ENCODE data around the gene PRKCZ. TPM values are rescaled to one million over a fixed set of nuclear protein-coding genes. Genes with fewer than 3 reads are reported as not detected.
"Not testable (repeated sequence)": the region's sequence is repeated elsewhere in the genome, so short reads cannot be mapped to it uniquely, and the experiment has no call there.

PRKCZ gene
- total RNA-seq, 1 experiment from 2014 or later = 1.9 TPM

GRCh38 chr1:2113620-2114135, 63.5 kb downstream of the PRKCZ start:
- TF ChIP-seq EZH2 (IDR thresholded peaks at IDR 0.05; ENCODE audit: borderline replicate concordance, low read depth, low read length, poor library complexity, severe bottlenecking) = no peak
- TF ChIP-seq, protein P1, sequence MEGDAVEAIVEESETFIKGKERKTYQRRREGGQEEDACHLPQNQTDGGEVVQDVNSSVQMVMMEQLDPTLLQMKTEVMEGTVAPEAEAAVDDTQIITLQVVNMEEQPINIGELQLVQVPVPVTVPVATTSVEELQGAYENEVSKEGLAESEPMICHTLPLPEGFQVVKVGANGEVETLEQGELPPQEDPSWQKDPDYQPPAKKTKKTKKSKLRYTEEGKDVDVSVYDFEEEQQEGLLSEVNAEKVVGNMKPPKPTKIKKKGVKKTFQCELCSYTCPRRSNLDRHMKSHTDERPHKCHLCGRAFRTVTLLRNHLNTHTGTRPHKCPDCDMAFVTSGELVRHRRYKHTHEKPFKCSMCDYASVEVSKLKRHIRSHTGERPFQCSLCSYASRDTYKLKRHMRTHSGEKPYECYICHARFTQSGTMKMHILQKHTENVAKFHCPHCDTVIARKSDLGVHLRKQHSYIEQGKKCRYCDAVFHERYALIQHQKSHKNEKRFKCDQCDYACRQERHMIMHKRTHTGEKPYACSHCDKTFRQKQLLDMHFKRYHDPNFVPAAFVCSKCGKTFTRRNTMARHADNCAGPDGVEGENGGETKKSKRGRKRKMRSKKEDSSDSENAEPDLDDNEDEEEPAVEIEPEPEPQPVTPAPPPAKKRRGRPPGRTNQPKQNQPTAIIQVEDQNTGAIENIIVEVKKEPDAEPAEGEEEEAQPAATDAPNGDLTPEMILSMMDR (conservative IDR thresholded peaks at IDR 0.05; ENCODE audit: low read depth, low read length) = no peak
- intact Hi-C loops (cut with micrococcal nuclease; ENCODE audit: unreplicated experiment) = no loop called here
- no peak for DNase-seq (ENCODE audit: low spot score)
- BruUV-seq (replicated peaks) = no TSS peak
- Histone ChIP-seq H3K27me3 (replicated peaks; ENCODE audit: insufficient read depth, low read depth, low read length, poor library complexity) (peaks cover 28% of the 10 kb centered on the region), H3K4me3 (ENCODE audit: low read depth, low read length, poor library complexity, severe bottlenecking) (no peak overlapping the region), H3K4me1 (ENCODE audit: insufficient read depth, low read length, poor library complexity, severe bottlenecking) (no peaks in the 10 kb centered on the region), H3K9me3 (ENCODE audit: low read depth, low read length, poor library complexity, severe bottlenecking) (no peaks in the 10 kb centered on the region), H3K36me3 (ENCODE audit: insufficient read depth, low read length, poor library complexity, severe bottlenecking) (no peaks in the 10 kb centered on the region), H3K27ac (ENCODE audit: low read depth, low read length, poor library complexity, severe bottlenecking) (no peak overlapping the region)
- ChIA-PET CTCF (no interaction called here), POLR2A (ENCODE audit: low non-redundant PET) (no interaction called here)

DNA sequence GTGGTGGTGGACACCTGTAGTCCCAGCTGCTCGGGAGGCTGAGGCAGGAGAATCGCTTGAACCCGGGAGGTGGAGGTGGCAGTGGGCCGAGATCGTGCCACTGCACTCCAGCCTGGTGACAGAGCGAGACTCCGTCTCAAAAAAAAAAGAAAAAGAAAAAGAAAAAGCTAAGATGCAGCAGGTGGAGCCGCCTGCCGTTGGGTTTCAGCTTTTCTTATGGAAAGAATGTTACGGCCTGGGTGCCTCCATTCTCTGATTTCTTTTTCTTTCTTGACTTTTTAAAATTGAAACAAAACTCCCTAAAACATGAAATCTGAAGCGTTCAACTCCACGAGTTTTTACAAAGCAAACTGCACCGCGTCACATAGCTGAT, 64.4 kb downstream of the PRKCZ start:
- CTCF ChIA-PET; POLR2A ChIA-PET (ENCODE audit: low non-redundant PET); H3K27ac ChIP-seq (ENCODE audit: low read depth, low read length, poor library complexity, severe bottlenecking); H3K36me3 ChIP-seq (ENCODE audit: insufficient read depth, low read length, poor library complexity, severe bottlenecking); BruUV-seq (replicated peaks); H3K4me3 ChIP-seq (ENCODE audit: low read depth, low read length, poor library complexity, severe bottlenecking); DNase-seq (ENCODE audit: low spot score); intact Hi-C loops (cut with micrococcal nuclease; ENCODE audit: unreplicated experiment); H3K9me3 ChIP-seq (ENCODE audit: low read depth, low read length, poor library complexity, severe bottlenecking); H3K4me1 ChIP-seq (ENCODE audit: insufficient read depth, low read length, poor library complexity, severe bottlenecking): not testable (repeated sequence)
- peaks cover 28% of the 10 kb centered on the region for H3K27me3 ChIP-seq (replicated peaks; ENCODE audit: insufficient read depth, low read depth, low read length, poor library complexity)

DNA sequence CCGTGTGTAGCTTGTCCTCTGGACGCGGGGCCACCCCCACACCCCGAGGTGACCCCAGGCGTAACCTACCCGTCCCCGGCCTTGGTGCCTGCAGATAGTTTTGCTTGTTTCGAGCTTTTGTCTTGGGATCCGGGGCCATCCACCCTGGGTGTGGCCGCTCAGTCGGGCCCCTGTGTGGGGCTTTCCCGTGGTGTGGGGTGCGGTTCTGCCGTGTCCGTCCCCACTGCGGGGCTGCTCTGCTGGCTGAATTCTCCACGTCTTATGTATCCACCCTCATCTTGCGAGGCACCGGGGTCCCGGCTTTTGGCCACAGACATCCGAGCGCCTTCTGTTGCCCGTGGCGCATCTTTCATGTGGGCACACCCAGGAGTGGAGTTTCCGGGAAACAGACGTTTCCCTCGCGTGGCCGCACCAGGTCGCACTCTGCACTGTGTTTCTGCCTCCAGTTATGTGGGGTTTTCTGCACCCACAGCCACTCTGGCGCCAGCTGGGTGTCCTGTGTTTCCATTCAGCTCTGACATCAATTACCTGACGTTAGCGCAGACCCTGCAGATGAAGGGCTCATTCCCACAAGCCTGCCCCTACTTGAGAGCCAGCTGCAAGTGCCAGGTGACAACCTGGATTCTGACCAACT, 64.9 kb downstream of the PRKCZ start:
- H3K4me3 ChIP-seq (ENCODE audit: low read depth, low read length, poor library complexity, severe bottlenecking) = no peak overlapping the region
- no TSS peak for BruUV-seq (replicated peaks)
- peaks cover 28% of the 10 kb centered on the region for H3K27me3 ChIP-seq (replicated peaks; ENCODE audit: insufficient read depth, low read depth, low read length, poor library complexity)
- no peak for DNase-seq (ENCODE audit: low spot score)
- H3K4me1 ChIP-seq (ENCODE audit: insufficient read depth, low read length, poor library complexity, severe bottlenecking) = no peaks in the 10 kb centered on the region
- TF ChIP-seq, protein P1 (conservative IDR thresholded peaks at IDR 0.05; ENCODE audit: low read depth, low read length) = no peak
- TF ChIP-seq EZH2 (IDR thresholded peaks at IDR 0.05; ENCODE audit: borderline replicate concordance, low read depth, low read length, poor library complexity, severe bottlenecking) = no peak
- H3K27ac ChIP-seq (ENCODE audit: low read depth, low read length, poor library complexity, severe bottlenecking) = no peak overlapping the region
- CTCF ChIA-PET = interaction anchor here (0.6 kb wide), 1 partner anchor 166 kb away, joined by 4 read pairs; no protein-coding TSS in a partner anchor
- H3K9me3 ChIP-seq (ENCODE audit: low read depth, low read length, poor library complexity, severe bottlenecking) = peaks cover 3% of the 10 kb centered on the region
- intact Hi-C loops (cut with micrococcal nuclease; ENCODE audit: unreplicated experiment) = no loop called here
- no peaks in the 10 kb centered on the region for H3K36me3 ChIP-seq (ENCODE audit: insufficient read depth, low read length, poor library complexity, severe bottlenecking)
- POLR2A ChIA-PET (ENCODE audit: low non-redundant PET) = no interaction called here
